HG02642 (cell line): ENCODE data around the gene SYT2.
"Not testable (repeated sequence)": the region's sequence is repeated elsewhere in the genome, so short reads cannot be mapped to it uniquely, and the experiment has no call there.

Experiments
- ATAC-seq: cut with Tn5 transposase; IDR thresholded peaks from one replicate; pipeline ENCODE4 v1.9.1; 2021; ENCODE audit warnings: mild to moderate bottlenecking; ENCODE audit not compliant: unreplicated experiment, poor library complexity

SYT2 gene

DNA sequence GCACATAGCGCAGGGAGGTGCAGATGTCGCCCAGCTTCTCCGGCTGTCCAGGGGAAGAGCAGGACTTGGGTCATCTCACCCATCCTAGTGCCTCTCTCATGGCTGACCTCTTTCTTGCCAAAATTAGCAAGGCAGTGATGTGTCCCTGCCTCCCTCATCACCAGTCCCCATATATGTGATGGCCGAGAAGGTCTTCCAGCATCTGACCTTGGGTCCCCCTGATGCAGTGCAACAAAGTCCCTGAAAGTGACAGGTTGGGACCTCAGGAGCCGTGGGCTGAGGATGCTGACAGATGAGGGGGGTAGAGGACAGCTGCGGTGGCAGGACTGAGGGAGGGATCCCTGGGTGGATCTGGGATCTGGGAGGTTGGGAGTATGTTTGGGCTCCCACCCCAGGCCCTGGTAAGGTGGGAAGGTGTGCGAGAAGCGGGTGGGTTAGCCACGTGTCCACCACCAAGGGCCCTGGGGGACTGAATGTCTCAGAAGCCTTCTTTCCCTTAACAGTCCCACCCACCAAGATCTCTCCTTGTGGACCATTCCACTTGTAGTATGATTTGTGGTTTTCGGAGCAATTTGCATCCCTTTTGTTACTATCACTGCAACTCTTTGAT lies 109.7 kb downstream of the SYT2 start:
- ATAC-seq: no peak

GRCh38 chr1:202599669-202600431 lies 110.4 kb downstream of the SYT2 start:
- no peak for ATAC-seq

DNA sequence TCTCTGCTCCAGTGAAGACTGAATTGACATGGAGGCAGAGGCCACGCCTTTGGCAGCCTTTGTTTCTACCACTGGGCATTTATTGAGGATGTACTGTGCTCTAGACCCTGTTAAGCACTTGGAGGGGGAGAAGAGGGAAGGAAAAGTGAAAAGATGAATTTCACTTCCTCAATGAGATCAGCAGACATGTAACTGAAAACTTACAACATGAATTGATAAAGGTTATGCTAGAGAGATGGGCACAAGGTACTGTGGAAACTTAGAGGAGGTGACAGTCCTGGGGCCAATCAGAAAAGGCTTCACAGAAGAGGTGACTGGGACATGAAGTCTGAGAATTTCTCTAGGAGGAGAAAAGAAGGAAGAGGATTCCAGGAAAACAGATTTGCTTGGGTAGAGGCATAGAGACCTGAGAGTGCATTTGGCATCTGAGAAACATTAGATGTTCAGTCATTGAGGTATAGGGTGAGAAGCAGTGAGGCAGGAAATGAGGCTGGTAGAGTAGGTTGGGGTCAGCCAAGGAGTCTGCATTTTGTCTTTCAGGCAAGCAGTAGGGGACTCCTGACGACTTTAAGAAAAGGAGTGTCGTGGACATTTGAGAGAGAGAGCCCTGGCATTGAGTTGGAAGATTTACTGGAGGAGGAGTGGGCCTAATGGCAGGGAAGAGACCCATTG lies 113.0 kb downstream of the SYT2 start:
- no peak for ATAC-seq

- ATAC-seq: no peak
Observed at GRCh38 chr1:202596638-202597037, 113.6 kb downstream of the SYT2 start.

DNA sequence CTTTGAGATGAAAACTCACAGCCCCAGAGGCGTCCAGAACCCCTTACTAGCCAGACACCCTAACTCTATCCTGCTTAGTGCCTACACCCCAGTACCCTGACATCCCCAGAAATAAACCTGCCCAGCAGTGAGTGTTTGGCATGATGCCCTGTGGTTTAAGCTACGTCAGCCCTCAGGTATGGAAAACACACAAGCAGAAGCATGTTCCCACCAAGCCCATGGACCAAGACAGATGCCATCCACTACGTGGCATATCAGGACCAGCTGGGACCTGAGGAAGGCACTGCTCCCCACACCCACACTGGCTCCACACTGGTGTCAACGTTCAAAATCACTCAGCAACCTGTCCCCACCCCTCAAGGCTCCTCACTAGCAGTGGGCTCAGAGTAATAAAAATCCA lies 116.4 kb downstream of the SYT2 start:
- ATAC-seq: no peak

GRCh38 chr1:202592146-202592545 lies 118.1 kb downstream of the SYT2 start:
- no peak for ATAC-seq

- no peak for ATAC-seq
Observed at GRCh38 chr1:202591515-202591914, 118.7 kb downstream of the SYT2 start.

- no peak for ATAC-seq
Observed at GRCh38 chr1:202590975-202591411, 119.3 kb downstream of the SYT2 start.

DNA sequence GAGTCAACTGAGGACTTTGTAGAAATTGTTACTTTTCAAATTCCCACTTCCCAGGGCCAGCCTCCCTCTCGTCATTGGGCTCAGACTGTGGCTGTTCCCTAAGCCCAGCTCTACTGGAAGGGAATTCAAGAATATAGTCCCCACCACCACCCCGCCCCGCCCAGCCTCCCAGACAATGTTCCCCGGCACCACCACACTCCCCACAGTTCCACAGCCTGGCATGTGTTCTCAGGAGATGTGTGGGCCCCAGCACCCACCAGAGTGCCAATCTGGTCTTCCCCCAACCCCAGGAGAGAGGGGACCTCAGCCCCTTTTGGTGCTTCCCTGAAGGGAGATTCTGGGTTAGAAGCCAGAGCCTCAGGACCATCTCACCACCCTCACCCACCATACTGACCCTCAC lies 120.1 kb downstream of the SYT2 start:
- ATAC-seq: no peak

DNA sequence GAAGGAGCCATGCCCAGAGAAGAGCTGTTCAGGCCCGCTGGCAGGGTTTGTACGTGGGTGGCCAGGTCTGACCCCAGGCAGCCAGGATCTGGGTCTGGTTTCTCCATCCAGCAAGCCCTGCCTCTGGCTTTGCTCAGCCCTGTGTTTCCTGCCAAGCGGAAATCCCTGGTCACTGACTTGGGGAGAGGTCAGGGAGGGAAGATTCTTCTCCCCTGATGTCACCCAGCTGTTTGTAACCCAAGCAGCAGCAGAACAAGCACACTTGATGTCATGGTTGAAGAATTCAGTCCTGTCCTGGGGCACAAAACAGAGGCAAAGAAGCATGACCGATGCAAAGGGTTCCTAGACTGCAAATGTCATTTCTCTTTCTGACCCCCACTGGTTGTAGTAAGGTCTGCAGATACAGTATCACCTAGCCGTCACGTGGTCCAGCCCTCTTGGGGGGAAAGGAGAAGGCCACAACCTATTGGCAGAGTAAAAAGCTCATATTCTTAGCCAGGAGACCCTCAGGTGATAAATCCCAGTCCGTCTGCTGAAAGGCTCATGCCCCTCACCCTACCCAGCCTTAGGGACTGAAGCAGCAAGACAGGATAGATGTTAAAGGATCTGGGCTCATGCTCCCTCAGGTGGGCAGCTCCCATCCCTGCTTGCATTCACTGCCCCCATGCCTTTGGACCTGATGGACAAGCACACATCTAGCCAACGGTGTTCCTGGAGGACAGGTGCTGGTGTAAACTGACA lies 120.9 kb downstream of the SYT2 start:
- ATAC-seq: no peak

DNA sequence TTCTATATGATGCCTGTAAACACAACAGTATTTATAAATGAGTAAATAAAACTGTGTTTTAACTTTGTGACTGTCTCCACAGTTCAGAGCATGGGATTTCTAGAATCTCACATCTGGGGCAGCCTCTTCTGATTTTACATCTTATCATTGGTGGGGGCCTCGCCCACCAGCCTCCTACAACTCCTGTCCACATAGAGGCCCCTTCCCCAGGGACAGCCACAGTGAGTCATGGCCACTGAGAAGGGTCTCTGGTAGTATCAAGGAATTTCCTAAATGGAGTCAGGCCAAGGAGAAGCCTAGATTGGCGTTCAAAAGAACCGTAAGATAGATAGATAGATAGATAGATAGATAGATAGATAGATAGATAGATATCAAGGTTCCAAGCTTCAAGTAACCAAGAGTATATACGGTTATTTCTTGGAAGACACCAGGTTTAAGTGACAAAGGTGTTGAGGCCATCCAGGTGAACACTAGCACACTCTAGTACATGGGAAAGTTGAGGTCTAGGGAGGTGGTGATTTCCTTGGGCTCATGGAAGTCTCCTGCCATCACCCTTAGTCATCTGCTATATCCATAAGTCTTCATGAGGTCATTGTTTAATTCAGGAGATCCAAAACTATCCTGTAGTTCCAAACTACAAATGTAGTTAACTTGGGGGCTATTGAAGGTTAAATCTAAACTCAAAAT lies 121.6 kb downstream of the SYT2 start:
- no peak for ATAC-seq

GRCh38 chr1:202587859-202588485 lies 122.3 kb downstream of the SYT2 start:
- no peak for ATAC-seq

- ATAC-seq: no peak
Observed at GRCh38 chr1:202586871-202587270, 123.4 kb downstream of the SYT2 start.

DNA sequence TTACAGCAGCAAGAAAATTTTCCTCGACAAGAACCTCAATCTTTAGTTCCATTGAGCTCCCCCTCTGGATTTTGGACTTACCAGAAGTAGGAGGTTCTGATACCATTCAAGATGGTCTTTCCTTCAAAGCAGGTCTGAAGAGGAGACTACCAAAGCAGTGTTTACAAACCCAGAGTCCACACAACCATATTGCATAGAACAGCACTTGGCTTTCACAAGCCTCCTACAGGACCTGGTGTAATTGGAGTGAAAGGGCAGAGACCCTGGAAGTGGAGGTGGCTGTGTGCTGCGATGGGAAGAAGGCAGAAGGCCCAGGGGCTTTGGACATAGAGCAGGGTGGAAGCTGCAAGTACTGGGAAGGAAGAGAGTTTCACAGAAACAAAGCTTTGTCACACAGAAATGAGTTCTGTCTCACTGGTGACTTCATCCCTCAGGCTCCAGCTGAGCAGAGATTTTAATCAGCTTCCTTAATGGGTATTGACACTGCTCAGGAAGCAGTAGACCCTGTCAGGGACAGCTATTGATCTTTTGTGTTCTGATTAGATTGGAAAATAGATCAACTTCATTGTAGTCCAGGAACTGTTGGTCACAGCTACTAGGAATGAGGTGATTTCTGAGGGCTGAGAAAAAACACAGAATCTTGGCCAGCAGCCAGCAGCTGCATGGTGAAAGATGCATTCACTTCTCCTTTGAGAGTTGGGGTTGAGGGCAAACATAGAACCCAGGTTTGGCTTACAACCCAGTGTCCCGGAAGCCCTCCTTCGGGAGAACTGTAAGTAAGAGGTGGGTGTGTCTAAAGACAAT lies 124.0 kb downstream of the SYT2 start:
- ATAC-seq: no peak

DNA sequence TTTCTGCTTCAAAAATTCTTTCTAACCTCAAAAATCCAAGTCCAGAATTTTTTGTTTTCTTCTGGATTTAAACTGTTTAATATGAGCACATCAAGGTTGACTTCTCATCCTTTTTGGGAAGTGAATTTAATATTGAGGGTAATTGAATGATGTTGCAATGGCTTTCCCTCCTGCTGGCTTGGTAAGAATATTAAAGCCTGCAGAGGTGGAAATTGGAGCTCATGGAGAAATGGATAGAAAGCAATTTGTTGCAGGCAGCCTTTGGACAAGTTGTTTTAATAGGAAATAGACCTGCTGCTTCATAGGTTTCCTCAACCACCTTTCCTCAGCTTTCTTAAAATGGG lies 124.7 kb downstream of the SYT2 start:
- ATAC-seq: no peak

DNA sequence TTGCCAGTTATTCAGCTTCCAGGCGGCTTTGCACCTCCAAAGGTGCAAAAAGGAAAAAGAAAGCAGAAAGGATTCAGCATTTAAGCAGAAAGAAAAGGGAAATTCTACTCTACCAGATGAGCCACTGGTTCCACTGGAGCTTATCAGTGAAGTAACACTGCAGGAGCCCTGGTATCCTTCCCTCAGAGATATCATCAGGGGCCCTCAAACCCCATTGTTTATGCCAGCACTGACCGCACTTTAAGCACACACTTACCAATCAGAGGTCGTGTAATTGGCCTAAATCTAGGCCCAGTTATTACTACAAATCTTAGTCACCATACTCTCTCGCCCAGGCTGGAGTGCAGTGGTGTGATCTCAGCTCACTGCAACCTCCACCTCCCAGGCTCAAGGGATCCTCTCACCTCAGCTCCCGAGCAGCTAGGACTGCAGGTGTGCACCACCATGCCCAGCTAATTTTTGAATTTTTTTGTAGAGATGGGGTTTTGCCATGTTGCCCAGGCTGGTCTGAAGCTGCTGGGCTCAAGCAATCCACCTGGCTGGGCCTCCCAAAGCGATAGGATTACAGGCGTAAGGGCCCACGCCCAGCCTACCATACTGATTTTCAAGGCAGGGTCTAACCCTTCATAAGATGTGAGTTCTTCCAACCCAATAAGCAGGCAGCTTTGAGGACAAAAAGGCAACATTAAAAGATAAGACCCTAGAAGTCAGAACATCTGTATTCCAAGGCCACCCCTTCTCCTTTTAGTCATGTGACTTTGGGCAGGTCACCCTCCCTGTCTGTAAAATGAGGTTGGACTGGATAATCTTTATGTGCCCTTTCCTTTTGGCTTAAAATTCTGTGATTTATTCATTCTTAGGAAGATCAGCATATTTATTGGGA lies 125.3 kb downstream of the SYT2 start:
- ATAC-seq: no peak

DNA sequence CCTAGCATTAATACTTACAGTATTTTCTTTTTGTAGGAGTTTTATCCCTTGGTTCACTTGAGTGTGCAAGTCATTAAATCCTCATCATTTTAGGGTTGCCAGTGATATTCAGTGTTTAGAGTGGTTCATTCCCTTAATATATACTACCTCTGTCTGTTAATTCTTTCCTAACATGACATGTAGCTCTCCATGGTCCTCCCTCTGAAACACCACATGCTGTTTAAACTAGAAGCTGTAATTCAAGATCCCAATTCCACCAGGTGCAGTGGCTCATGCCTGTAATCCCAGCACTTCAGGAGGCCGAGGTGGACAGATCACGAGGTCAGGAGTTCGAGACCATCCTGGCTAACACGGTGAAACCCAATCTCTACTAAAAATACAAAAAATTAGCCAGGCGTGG lies 127.9 kb downstream of the SYT2 start:
- ATAC-seq: not testable (repeated sequence)

DNA sequence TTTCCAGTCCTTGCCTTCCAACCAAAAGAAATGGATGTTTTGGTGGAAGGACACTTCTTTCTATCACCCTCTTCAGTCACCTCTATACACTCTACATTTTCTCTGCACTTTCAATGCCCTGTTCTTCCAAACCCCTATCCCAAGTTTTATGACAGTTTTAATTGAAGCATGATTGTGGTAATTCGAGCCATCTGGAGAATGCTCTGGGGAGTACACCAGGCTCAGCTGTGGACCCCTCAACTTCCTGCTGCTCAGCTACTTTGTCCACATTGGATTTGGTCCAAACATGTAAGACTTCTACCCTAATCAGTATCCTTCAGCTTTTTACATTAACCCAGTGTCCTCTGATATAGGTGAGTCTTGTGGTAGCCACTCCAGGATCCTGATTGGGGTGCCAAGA lies 129.6 kb downstream of the SYT2 start:
- ATAC-seq: no peak
